B cell (primary cell): Measurements from ENCODE around the gene FTL. TPM values are rescaled to one million over a fixed set of nuclear protein-coding genes. Genes with fewer than 3 reads are reported as not detected.

Experiments used
- polyA plus RNA-seq: library from polyadenylated mRNA; depleted of rRNA; stranded (reverse); fragments of >200 nt; gene quantifications from 2 replicates; pipeline ENCODE4 v1.2.3, GENCODE V29; 2012
- small RNA-seq: library from RNA; depleted of rRNA; stranded (forward); fragments of <200 nt; gene quantifications from one replicate; pipeline ENCODE3, GENCODE V24; 2012; ENCODE audit warnings: low replicate concordance, low read depth; ENCODE audit not compliant: insufficient read length
- total RNA-seq, 2 donors: library from RNA; stranded (reverse); fragments of 120-200 nt in 1 of 2; gene quantifications; 1 replicate in 1 of 2; 2 replicates in 1 of 2; pipeline versions ENCODE4 v1.2.3 to v1.2.4, GENCODE V29; 2013 to 2022

Gene FTL
- total and polyA plus RNA-seq, 2 donors (not counting 1 experiment from before 2014, with no cell fraction given), result 832 to 937 TPM

Small RNA genes lying within 50 kb of the gene (small RNA-seq; reads per million reads assigned to genes)
- not detected for gene AC026803.1
- not detected for gene MIR6798

Other genes starting within 250 kb of the FTL start
- 1.6 and 2.4 TPM in 2 replicates for gene MAMSTR, start 245.6 kb upstream of the FTL start, total RNA-seq
- gene MAMSTR, start 245.6 kb upstream of the FTL start, polyA plus RNA-seq, result 0.17 and 0.60 TPM in 2 replicates
- gene RASIP1, start 224.7 kb upstream of the FTL start, total RNA-seq, result 0.20 TPM in 1 of 2 replicates, not detected in the other
- gene RASIP1, start 224.7 kb upstream of the FTL start, polyA plus RNA-seq, result 0.19 TPM in 1 of 2 replicates, not detected in the other
- gene IZUMO1, start 218.4 kb upstream of the FTL start, total RNA-seq, result not detected in 2 replicates
- not detected in 2 replicates for gene IZUMO1, start 218.4 kb upstream of the FTL start, polyA plus RNA-seq
- not detected in 2 replicates for gene FUT1, start 212.7 kb upstream of the FTL start, total RNA-seq
- gene FUT1, start 212.7 kb upstream of the FTL start, polyA plus RNA-seq, result not detected in 2 replicates
- not detected in 2 replicates for gene FGF21, start 209.8 kb upstream of the FTL start, total RNA-seq
- not detected in 2 replicates for gene FGF21, start 209.8 kb upstream of the FTL start, polyA plus RNA-seq
- gene BCAT2, start 154.3 kb upstream of the FTL start, total RNA-seq, result 39.1 and 42.9 TPM in 2 replicates
- gene BCAT2, start 154.3 kb upstream of the FTL start, polyA plus RNA-seq, result 27.4 and 36.3 TPM in 2 replicates
- gene HSD17B14, start 128.8 kb upstream of the FTL start, total RNA-seq, result 2.9 and 5.1 TPM in 2 replicates
- 1.8 and 2.5 TPM in 2 replicates for gene HSD17B14, start 128.8 kb upstream of the FTL start, polyA plus RNA-seq
- 5.5 and 6.2 TPM in 2 replicates for gene PLEKHA4, start 96.7 kb upstream of the FTL start, total RNA-seq
- 4.3 and 6.0 TPM in 2 replicates for gene PLEKHA4, start 96.7 kb upstream of the FTL start, polyA plus RNA-seq
- 122 and 128 TPM in 2 replicates for gene PPP1R15A, start 92.9 kb upstream of the FTL start, total RNA-seq
- 1,029 and 1,214 TPM in 2 replicates for gene PPP1R15A, start 92.9 kb upstream of the FTL start, polyA plus RNA-seq
- gene TULP2, start 66.6 kb upstream of the FTL start, total RNA-seq, result not detected in 2 replicates
- gene TULP2, start 66.6 kb upstream of the FTL start, polyA plus RNA-seq, result not detected in 2 replicates
- gene NUCB1, start 65.0 kb upstream of the FTL start, total RNA-seq, result 134 and 136 TPM in 2 replicates
- gene NUCB1, start 65.0 kb upstream of the FTL start, polyA plus RNA-seq, result 85.9 and 118 TPM in 2 replicates
- 0.64 TPM in 1 of 2 replicates, not detected in the other for gene DHDH, start 31.6 kb upstream of the FTL start, total RNA-seq
- 0.82 TPM in 1 of 2 replicates, not detected in the other for gene DHDH, start 31.6 kb upstream of the FTL start, polyA plus RNA-seq
- 92.7 and 95.3 TPM in 2 replicates for gene BAX, start 10.4 kb upstream of the FTL start, total RNA-seq
- gene BAX, start 10.4 kb upstream of the FTL start, polyA plus RNA-seq, result 109 and 114 TPM in 2 replicates
- 62.7 and 63.0 TPM in 2 replicates for gene GYS1, start 28.0 kb downstream of the FTL start, total RNA-seq
- gene GYS1, start 28.0 kb downstream of the FTL start, polyA plus RNA-seq, result 22.7 and 28.9 TPM in 2 replicates
- 36.1 and 44.8 TPM in 2 replicates for gene RUVBL2, start 28.6 kb downstream of the FTL start, total RNA-seq
- 50.7 and 57.4 TPM in 2 replicates for gene RUVBL2, start 28.6 kb downstream of the FTL start, polyA plus RNA-seq
- 1.1 TPM in 1 of 2 replicates, not detected in the other for gene LHB, start 51.8 kb downstream of the FTL start, total RNA-seq
- 1.6 and 4.7 TPM in 2 replicates for gene LHB, start 51.8 kb downstream of the FTL start, polyA plus RNA-seq
- not detected in 2 replicates for gene CGB3, start 59.0 kb downstream of the FTL start, total RNA-seq
- gene CGB3, start 59.0 kb downstream of the FTL start, polyA plus RNA-seq, result not detected in 2 replicates
- gene CGB2, start 66.6 kb downstream of the FTL start, total RNA-seq, result not detected in 2 replicates
- gene CGB2, start 66.6 kb downstream of the FTL start, polyA plus RNA-seq, result not detected in 2 replicates
- gene CGB1, start 71.6 kb downstream of the FTL start, total RNA-seq, result not detected in 2 replicates
- gene CGB1, start 71.6 kb downstream of the FTL start, polyA plus RNA-seq, result not detected in 2 replicates
- not detected in 2 replicates for gene CGB5, start 78.5 kb downstream of the FTL start, total RNA-seq
- not detected in 2 replicates for gene CGB5, start 78.5 kb downstream of the FTL start, polyA plus RNA-seq
- gene CGB8, start 83.8 kb downstream of the FTL start, total RNA-seq, result not detected in 2 replicates
- gene CGB8, start 83.8 kb downstream of the FTL start, polyA plus RNA-seq, result not detected in 2 replicates
- not detected in 2 replicates for gene CGB7, start 92.4 kb downstream of the FTL start, total RNA-seq
- not detected in 2 replicates for gene CGB7, start 92.4 kb downstream of the FTL start, polyA plus RNA-seq
- gene NTF4, start 99.5 kb downstream of the FTL start, total RNA-seq, result not detected in 2 replicates
- not detected in 2 replicates for gene NTF4, start 99.5 kb downstream of the FTL start, polyA plus RNA-seq
- 0.10 TPM in 1 of 2 replicates, not detected in the other for gene KCNA7, start 107.4 kb downstream of the FTL start, total RNA-seq
- gene KCNA7, start 107.4 kb downstream of the FTL start, polyA plus RNA-seq, result not detected in 2 replicates
- gene SNRNP70, start 120.1 kb downstream of the FTL start, total RNA-seq, result 598 and 610 TPM in 2 replicates
- gene SNRNP70, start 120.1 kb downstream of the FTL start, polyA plus RNA-seq, result 954 and 1,219 TPM in 2 replicates
- 12.4 and 13.1 TPM in 2 replicates for gene LIN7B, start 149.1 kb downstream of the FTL start, total RNA-seq
- gene LIN7B, start 149.1 kb downstream of the FTL start, polyA plus RNA-seq, result 7.4 and 7.5 TPM in 2 replicates
- 3.9 and 5.3 TPM in 2 replicates for gene C19orf73, start 153.8 kb downstream of the FTL start, total RNA-seq
- gene C19orf73, start 153.8 kb downstream of the FTL start, polyA plus RNA-seq, result 8.2 and 9.8 TPM in 2 replicates
- 0.80 and 3.4 TPM in 2 replicates for gene PPFIA3, start 154.2 kb downstream of the FTL start, total RNA-seq
- 1.5 and 2.1 TPM in 2 replicates for gene PPFIA3, start 154.2 kb downstream of the FTL start, polyA plus RNA-seq
- gene HRC, start 190.1 kb downstream of the FTL start, total RNA-seq, result not detected in 2 replicates
- gene HRC, start 190.1 kb downstream of the FTL start, polyA plus RNA-seq, result not detected in 2 replicates
- not detected in 2 replicates for gene TRPM4, start 192.5 kb downstream of the FTL start, total RNA-seq
- 0.24 TPM in 1 of 2 replicates, not detected in the other for gene TRPM4, start 192.5 kb downstream of the FTL start, polyA plus RNA-seq